ENCODE measurements around the gene VPS18.

DNA sequence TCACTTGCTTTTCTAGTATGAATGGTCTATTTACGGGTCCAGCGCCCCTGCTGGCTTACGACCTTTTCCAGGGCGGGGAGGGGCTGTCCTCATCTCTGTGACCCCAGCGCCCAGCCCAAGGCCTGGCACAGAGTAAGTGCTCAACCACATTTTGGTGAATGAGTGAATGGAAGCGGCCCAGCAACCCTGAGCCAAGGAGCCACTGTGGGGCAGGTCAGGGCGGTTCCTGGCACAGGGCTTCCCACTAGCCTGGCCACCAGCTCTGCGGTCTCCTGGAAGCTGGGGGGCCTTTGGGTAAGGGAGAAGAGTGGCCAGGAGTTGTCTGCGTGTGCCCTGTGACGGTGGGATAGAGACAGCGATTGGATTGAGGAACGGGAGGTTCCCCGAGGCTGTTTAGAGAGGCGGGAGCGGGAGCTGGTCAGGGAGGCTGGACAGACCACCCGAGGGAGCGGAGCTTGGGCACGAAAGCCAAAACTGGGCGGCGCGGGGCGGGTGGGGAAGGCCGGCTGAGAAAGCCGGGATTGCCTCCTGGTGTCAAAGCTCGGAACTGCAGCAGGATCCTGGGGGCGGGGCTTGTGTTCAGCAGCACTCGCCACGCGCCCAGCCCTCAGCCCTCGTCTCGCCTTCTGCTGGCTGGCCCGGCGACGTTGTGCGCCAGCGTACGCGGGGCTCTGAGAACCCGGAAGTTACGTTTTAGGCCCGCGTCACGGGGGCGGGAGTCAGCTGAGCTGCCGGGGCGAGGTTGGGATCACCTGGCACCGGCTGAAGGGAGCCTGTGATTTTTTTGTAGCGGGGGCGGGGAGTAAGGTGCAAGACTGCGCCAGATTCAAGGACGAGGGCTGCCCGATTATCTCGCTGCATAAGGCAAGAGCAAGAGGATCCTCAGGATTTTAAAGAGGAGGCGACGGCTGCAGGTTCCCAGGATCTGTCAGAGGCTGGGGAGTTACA, at the start of gene VPS18:
- TF ChIP-seq, protein P1, sequence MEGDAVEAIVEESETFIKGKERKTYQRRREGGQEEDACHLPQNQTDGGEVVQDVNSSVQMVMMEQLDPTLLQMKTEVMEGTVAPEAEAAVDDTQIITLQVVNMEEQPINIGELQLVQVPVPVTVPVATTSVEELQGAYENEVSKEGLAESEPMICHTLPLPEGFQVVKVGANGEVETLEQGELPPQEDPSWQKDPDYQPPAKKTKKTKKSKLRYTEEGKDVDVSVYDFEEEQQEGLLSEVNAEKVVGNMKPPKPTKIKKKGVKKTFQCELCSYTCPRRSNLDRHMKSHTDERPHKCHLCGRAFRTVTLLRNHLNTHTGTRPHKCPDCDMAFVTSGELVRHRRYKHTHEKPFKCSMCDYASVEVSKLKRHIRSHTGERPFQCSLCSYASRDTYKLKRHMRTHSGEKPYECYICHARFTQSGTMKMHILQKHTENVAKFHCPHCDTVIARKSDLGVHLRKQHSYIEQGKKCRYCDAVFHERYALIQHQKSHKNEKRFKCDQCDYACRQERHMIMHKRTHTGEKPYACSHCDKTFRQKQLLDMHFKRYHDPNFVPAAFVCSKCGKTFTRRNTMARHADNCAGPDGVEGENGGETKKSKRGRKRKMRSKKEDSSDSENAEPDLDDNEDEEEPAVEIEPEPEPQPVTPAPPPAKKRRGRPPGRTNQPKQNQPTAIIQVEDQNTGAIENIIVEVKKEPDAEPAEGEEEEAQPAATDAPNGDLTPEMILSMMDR (IDR thresholded peaks at IDR 0.05; ENCODE audit: low read length) = peak; percentile 73
- TF ChIP-seq EZH2 (IDR thresholded peaks at IDR 0.05; ENCODE audit: borderline replicate concordance, low read length) = no peak
